UCSD-AML1 (cell line): Measurements from ENCODE around the gene CD44.

Experiments used
- DNase-seq: peaks from one replicate; lab custom pipeline; 2025; ENCODE audit not compliant: unreplicated experiment; lab: John Stamatoyannopoulos, UW

Gene CD44

GRCh38 chr11:35173616-35174566 is 34.9 kb downstream of the CD44 start:
- DNase-seq, result no peak

- DNase-seq, result no peak
Observed at GRCh38 chr11:35174666-35175065, 35.7 kb downstream of the CD44 start.

GRCh38 chr11:35177370-35177769 is 38.4 kb downstream of the CD44 start:
- DNase-seq, result no peak

DNA sequence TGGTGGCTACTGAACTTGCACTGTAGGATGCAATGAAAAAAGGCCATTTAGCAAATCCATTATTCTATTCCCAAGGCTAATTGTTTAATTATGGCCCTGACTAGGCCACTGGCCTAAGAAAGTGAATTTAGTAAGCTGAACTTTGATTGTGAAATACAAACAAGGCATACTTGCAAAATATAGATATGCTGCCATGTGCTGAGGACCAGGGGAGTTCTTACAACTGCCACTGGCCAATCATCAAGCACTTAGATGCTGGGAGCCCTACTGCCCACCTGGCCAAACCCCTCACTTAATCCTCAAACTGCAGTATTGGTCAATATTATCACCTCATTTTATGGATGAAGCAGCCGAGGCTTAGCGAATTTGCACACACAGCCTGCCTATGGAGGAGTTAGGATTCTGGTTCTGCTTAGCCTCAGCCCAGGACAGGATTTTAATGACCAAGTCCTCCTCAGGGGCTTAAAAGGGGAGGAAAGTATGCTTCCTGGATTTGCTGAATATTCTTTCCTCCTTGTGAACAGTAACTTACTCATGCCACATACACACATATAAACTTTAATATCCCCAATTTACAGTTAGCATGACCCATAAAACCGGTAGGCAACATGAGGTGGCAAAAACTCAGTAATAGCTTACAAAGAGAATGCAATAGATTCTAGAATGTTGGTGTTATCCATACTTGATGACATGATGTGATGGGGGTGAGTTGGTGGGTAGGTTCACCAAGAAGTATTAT is 39.3 kb downstream of the CD44 start:
- DNase-seq, result no peak

DNA sequence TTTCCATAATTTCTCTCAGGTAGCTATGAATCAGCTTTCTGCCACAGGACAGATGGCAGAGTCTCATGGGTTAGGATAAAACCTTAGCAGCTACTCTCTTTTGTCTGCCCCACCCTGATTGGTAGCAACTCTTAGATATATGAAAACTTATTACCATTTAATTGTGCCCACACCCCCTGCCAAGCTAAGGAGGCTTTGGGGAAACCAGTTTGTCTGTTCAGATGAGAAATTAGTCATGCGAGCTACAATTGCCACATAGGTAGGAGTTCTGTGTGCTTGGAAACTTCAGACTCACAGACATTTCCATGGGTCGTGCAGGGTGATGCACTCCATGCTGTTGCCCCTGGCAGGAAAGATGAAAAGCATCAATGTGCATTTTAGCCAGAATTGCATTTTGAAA is 39.9 kb downstream of the CD44 start:
- no peak for DNase-seq

GRCh38 chr11:35179466-35180135 is 40.6 kb downstream of the CD44 start:
- DNase-seq, result no peak

- DNase-seq, result no peak
Observed at GRCh38 chr11:35180317-35181233, 41.6 kb downstream of the CD44 start.

DNA sequence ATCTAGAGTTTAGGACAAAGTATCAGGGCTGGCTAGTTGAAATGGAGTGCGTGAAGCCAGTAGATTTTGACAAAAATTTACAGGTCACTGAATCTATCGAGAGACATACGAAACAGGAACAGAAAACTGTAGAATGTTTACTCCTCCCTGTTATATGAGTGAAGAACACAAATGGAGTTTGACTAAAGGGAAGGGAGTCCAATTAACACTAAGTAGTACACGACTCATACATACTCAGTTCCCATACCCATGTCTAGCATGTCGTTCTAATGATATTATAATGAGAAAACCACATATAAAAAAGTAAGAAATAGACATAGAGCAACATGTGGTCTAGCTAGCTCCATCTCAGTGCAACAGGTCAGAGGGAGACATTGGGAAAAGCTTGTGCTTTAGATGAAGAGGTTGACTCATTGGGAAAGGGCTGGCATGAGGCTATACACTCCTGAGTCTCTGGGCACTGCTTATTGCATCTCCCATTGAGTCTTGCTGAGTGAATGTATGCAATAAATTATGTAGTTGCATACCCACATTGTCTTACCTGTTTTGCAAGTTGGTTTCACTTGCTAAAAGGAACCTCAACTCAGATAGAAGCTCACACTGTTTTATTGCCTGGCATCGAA is 43.5 kb downstream of the CD44 start:
- no peak for DNase-seq

DNA sequence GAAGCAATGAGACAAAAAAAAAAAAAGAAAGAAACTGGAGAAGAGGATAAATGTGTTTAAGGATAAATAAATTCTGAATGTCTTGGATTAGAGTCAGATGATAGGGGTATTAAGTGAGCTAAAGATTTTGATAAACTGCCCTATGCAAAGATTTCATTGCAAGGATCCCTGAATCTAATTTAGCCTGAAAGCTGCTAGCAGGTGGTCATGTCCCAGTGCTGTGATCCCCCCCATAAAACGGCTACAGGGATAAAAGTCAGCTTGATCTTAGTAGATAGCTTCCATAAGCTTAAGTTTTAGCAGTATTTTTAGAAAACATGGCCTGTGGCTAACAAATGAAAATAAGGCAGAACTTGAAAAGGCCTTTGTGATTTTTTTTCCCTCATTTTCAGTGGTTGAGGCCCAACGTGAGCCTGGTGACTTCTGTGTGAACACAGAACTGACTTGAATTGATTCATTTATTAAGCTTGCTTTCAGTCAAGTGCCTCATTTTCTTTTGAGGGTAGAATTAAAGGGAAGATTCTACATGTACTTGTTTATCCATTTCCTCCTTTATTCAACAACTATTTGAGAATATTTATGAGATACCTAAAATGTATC is 44.5 kb downstream of the CD44 start:
- DNase-seq, result no peak

DNA sequence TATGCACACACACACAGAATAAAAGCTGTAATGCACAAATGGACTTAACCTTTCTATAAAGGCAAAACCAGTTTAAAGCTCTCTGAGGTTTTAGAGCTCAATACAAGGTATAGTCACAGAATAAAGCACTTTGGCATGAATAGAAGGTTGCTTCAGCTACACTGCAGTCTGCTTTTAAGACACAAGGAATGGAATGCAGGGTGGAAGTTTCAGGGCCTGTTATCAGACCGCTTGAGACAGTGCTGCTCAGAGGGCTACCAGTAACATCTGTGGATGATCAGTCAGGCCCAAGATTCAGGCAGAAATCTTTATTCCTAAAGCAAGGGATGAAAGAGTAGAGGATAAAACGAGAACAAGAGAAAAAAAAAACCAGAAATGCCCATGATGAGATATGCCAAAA is 46.7 kb downstream of the CD44 start:
- no peak for DNase-seq

DNA sequence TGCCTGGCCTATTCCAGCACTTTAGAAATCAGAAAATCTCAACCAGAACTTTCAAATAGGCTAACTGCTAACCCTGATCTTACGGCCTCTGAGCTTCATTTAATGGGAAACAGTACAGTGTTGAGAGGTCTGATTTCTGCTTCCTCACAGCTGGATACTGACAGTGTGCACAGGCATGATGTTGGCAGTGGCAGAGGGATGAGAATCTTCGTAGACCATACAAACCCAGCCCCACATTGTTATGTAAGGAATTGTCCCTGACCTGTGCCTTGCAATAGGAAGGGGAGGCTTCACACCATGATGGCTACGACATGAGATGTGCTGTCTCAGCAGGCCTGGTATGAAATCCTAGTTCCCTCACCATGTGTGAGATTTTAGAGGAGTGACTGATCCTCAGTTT is 49.0 kb downstream of the CD44 start:
- no peak for DNase-seq

GRCh38 chr11:35190804-35191348 is 51.9 kb downstream of the CD44 start:
- DNase-seq, result no peak

GRCh38 chr11:35192347-35192746 is 53.4 kb downstream of the CD44 start:
- no peak for DNase-seq

DNA sequence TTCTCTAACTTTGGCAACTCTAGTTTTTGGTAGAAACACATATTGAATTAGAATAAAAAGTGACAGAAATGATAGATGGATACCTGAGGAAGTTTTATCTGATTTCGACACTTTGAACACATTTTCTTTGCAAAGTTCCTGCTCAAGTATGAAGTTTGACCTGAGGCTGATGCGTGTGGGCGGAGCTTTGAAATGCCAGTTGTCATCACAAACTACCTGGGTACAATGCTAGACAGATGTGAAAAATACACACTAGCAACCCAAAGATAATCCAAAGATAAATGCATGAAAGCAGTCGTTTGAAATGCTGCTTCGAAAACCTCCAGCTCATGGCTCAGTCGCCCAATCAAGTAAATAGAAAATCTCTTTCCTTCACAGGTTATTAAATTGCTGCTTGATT is 54.8 kb downstream of the CD44 start:
- no peak for DNase-seq

- DNase-seq, result no peak
Observed at GRCh38 chr11:35197292-35197691, 58.3 kb downstream of the CD44 start.

DNA sequence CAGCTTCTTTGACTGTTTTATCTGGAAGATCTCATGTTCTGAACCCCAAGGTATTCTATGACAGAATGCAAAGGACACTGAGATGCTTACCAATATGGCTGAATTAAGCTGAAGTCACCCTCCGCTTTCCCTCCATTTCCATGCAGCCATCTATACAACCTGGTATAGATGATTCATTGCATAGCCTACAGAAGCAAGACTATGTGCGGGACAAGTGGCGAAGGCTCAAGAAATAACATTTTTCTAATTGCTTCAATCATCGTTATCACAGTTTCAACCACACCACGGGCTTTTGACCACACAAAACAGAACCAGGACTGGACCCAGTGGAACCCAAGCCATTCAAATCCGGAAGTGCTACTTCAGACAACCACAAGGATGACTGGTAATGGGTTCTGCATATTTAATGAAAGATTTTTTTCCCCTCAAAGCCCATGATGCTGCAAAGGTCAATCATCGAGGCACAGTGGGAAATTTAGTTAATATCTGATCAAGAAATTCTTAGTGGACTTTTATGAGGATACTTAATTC is 61.9 kb downstream of the CD44 start:
- no peak for DNase-seq

GRCh38 chr11:35204614-35205013 is 65.6 kb downstream of the CD44 start:
- no peak for DNase-seq

- DNase-seq, result no peak
Observed at GRCh38 chr11:35206616-35207015, 67.6 kb downstream of the CD44 start.
